Choroid plexus epithelial cell (primary cell): ENCODE measurements around the gene LRRC47.

Experiments
- DNase-seq: peaks from one replicate; pipeline ENCODE4 v3.0.0-alpha.2; 2010; ENCODE audit warnings: low read depth
- H3K4me3 ChIP-seq: 2 replicates; pipeline ENCODE4 v1.5.1; 2011; ENCODE audit warnings: low read depth, mild to moderate bottlenecking, control low read depth, low read length, moderate library complexity
- TF ChIP-seq, protein P1 (sequence below): conservative IDR thresholded peaks from 2 replicates; pipeline ENCODE4 v1.5.1; 2011; ENCODE audit warnings: low read depth, mild to moderate bottlenecking, control low read depth, inconsistent platforms, low read length, moderate library complexity

The LRRC47 gene

DNA sequence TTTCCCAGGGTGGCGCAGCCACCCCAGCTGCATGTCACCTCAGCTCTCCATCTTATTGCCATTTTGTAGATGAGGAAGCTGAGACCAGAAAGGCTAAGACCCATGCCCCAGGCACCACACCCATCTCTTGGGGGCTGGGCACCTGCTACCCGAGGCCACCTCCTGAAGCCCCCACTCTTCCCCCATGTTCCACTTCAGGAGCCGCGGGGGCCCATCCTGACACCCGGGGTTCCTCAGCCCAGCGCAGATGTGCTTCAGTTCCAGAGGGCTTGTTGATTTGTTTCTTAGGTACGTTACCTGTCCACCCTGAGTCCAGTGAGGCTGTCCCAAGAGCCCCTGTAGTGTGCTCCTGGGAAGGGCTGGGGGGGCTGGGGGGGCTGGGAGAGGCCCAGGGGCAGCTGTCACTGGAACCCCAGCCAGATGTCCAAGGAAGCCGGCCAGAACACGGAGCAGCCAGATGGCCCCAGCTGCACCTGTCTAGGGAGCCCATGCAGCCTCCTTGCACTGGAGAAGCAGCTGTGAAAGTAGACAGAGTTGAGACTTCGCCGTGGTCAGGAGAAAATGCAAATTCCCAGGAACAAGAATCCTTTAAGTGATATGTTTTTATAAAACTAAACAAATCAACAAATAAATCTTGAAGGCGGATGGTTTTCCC lies 61.1 kb downstream of the LRRC47 start:
- TF ChIP-seq, protein P1, sequence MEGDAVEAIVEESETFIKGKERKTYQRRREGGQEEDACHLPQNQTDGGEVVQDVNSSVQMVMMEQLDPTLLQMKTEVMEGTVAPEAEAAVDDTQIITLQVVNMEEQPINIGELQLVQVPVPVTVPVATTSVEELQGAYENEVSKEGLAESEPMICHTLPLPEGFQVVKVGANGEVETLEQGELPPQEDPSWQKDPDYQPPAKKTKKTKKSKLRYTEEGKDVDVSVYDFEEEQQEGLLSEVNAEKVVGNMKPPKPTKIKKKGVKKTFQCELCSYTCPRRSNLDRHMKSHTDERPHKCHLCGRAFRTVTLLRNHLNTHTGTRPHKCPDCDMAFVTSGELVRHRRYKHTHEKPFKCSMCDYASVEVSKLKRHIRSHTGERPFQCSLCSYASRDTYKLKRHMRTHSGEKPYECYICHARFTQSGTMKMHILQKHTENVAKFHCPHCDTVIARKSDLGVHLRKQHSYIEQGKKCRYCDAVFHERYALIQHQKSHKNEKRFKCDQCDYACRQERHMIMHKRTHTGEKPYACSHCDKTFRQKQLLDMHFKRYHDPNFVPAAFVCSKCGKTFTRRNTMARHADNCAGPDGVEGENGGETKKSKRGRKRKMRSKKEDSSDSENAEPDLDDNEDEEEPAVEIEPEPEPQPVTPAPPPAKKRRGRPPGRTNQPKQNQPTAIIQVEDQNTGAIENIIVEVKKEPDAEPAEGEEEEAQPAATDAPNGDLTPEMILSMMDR, result no peak
- no peak overlapping the region for H3K4me3 ChIP-seq
- no peak for DNase-seq

DNA sequence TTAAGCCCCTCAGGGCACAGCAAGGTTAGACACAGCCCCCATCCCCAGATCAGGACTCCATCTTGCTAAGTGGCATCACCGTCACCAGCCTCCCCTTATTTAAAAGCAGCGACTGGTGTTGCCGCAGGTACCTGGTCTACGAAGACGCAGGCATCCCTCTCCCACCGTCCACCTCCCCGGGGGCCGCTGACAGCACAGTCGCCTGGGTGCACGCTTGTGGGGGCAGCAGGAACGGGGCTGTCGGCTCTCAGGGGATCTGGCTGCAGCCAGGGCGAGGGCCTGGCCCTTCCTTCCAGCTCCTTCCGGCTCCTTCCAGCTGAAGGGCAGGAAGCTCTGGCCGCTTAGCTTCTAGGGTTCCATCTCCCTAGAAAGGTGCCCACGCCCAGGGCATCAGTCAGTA lies 61.7 kb downstream of the LRRC47 start:
- no peak for DNase-seq
- H3K4me3 ChIP-seq, result no peak overlapping the region
- TF ChIP-seq, protein P1, result no peak

DNA sequence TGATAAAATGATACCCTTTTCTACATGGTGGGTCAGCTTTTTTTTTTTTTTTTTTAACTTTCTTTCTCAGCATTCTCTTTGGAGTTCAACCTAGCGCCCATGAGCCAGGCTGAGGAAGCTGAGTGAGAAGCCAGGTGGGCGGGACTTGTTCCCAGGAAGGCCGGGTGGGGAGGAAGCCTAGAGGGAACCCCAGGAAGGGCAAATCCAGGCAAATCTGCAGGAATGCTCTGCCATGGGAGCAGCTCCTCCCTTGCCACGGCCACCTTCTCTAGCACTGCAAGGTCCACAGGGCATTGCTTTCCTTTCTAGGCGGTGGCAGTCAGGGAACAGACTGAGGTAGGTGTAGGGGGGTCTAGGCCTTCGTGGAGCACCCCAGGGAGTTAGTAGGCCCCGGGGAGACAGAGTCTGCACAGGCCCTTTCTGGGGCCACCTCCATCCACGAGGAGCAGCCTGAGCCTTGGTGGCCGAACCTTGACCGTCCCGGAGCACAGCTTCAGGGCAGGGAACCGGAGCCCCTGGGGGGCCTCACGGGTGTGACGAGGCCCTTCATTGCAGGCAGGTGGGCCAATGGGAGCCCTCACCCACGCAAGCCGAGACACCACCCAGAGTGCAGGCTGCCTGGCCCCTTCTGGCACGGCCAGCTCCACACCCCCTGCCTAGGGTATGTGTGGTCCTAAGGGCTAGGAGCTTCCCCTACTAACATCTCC lies 62.3 kb downstream of the LRRC47 start:
- DNase-seq, result no peak
- TF ChIP-seq, protein P1, result no peak
- no peak overlapping the region for H3K4me3 ChIP-seq

DNA sequence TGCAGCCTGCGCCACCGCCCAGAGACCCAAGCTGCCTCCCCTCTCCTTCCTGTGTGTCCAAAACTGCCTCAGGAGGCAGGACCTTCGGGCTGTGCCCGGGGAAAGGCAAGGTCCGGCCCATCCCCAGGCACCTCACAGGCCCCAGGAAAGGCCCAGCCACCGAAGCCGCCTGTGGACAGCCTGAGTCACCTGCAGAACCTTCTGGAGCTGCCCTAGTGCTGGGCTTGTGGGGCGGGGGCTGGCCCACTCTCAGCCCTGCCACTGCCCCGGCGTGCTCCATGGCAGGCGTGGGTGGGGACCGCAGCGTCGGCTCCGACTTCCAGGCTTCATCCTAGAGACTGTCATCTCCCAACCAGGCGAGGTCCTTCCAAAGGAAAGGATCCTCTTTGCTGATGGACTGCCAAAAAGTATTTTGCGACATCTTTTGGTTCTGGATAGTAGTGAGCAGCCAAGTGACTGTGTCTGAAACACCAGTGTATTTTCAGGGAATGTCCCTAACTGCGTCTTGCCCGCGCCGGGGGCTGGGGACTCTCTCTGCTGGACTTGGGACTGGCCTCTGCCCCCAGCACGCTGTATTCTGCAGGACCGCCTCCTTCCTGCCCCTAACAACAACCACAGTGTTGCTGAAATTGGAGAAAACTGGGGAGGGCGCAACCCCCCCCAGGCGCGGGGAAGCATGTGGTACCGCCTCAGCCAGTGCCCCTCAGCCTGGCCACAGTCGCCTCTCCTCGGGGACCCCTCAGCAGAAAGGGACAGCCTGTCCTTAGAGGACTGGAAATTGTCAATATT lies 63.0 kb downstream of the LRRC47 start:
- TF ChIP-seq, protein P1, result no peak
- no peak for DNase-seq
- H3K4me3 ChIP-seq, result no peak overlapping the region

DNA sequence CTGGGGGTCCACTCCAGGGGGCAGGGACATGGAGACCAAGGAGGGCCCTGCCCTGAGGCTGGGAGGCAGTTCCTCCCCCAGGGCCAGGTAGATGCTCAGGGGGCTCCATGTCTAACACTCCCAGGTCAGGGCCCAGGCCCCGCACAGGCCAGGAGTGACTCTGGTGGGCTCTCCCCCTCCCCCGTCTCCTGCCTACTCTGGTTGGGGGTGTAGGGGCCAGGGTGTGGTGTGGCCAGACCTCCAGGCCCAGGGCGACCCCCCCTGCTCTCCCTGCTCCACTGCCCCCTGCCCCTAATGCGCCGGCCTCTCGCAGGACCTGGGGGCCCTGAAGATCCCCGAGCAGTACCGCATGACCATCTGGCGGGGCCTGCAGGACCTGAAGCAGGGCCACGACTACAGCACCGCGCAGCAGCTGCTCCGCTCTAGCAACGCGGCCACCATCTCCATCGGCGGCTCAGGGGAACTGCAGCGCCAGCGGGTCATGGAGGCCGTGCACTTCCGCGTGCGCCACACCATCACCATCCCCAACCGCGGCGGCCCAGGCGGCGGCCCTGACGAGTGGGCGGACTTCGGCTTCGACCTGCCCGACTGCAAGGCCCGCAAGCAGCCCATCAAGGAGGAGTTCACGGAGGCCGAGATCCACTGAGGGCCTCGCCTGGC lies 63.7 kb downstream of the LRRC47 start:
- no peak for DNase-seq
- TF ChIP-seq, protein P1, result no peak
- H3K4me3 ChIP-seq, result no peak overlapping the region

DNA sequence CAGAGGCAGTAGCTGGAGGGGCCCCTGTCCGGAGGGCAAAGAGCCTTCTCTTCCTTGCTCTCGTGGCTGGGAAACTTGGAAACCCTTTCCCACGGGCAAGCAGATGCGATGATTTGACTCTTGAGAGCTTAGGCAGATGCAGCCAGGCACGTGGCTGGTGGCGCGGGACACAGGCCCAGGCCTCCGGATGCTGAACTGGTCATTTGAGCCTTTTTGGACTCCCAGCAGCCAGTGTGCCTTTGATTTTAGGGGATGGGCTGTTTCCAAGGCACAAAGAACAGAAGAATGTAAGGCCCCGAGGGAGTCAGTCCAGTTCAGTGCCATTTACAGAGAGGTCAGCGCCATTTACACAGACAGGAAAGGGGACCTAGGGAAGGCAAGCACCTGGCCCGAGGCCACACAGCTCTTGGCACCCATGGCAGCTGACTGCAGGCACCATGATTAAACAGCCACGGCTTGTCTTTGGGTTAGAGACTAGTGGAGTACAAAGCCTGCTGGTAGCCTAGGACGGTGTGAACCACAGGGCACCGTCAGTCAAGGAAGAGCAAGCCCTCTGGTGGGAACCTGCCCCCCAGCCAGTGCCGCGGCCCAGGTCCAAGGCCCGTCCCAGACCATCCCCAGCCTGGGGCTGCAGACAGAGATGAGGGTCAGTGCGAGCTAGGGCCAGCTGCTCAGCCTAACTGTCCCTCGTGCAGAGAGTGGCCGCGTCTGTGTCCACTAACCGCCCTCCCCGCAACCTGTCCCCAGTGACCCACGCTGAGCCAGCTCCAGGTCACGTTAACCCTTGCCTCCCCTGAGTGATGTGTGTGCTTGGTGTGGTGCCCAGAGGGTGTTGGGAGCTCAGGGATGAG lies 64.5 kb downstream of the LRRC47 start:
- H3K4me3 ChIP-seq, result no peak overlapping the region
- DNase-seq, result no peak

More for the DNA sequence above, 64.5 kb downstream of the LRRC47 start:
- TF ChIP-seq, protein P1, result no peak
